ENCODE measurements around the gene SUCO.

SUCO gene

DNA sequence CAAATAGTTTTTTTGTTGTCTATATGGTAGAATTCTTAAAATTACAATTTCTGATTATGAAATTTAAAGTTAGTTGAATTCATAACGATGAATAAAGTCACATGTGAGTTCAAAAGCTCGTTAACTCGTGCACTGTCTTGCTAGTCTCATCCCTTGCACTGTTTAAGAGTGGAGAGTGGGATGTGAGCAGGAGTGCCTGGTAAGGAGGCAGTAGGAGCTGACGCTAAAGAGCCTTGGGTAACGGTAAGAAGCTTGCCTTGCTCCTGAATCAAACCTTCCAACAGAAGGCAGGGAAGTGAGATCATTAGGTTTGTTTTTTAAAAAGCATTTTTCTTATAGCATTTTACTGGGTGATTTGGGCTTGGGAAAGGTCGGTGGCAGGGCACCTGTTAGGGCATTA, 123.6 kb downstream of the SUCO start:
- DNase-seq: no peak

DNA sequence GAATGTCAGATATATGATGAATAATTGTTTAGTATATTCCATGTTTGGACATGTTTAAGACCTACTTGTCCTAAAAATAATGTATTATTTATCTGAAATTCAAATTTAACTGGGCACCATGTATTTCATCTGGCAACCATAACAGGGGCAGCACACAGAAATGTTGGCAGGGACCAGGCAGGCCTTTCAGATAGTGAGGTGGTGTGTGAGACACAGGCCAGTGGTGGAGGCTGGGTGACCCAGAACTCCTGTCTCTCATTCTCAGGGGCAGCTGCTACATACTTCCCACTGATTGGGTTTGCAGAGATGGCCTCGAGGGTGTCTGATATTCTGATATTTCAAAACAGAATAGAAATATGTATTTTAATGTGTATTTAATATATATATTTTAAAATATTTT, 124.6 kb downstream of the SUCO start:
- no peak for DNase-seq

DNA sequence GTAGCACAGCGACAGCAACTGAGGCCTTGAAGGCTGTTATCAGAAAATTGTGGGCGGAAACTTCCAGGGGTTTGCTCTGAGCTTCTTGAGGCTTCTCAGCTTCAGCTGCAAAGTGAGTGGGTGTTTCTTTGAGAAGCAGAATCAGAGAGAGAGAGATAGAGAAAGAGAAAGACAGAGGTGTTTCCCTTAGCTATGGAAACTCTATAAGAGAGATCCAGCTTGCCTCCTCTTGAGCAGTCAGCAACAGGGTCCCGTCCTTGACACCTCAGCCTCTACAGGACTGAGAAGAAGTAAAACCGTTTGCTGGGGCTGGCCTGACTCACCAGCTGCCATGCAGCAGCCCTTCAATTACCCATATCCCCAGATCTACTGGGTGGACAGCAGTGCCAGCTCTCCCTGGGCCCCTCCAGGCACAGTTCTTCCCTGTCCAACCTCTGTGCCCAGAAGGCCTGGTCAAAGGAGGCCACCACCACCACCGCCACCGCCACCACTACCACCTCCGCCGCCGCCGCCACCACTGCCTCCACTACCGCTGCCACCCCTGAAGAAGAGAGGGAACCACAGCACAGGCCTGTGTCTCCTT, 126.0 kb downstream of the SUCO start, which contains the start of gene FASLG:
Gene FASLG (plus strand): TSS at position 233 of the 583 bp plus-strand sequence. CDS start 99 bp downstream, at position 332.
- no peak for DNase-seq

DNA sequence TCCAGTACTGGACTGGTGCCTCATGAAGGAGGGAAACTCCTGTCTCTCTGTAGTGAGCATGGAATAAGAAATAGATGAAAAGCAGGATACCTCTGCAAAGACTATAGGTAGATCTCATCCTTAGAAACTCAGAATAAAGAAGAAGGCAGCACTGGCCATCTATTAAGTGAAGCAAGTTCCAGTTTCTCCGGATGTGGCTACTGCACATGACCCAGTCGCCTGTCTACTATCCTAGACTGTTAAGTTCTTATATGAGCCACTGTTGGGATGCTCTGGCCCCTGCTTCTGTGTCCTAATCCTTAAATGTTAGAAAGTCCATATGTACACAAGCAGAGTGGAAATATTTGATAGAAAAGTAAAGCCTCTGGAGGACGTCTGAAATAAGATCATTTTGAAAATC, 128.2 kb downstream of the SUCO start:
- DNase-seq: no peak
